OCI-LY7 (cell line): Measurements from ENCODE around the gene AMOTL1. TPM values are rescaled to one million over a fixed set of nuclear protein-coding genes. Genes with fewer than 3 reads are reported as not detected.

Source experiments
- BruUV-seq: library from RNA; stranded (reverse); fragments of 400-500 nt; replicated peaks from 2 replicates; lab custom pipeline; 2021; lab: Mats Ljungman, UMichigan
- CTCF ChIA-PET: fragments of 300-600 bp; sonication (Branson Sonifier 250); formaldehyde crosslinking; loops from one replicate; lab custom pipeline; 2022; ENCODE audit warnings: antibody characterized with exemption; ENCODE audit not compliant: unreplicated experiment; lab: Charles Lee
- POLR2A ChIA-PET: fragments of 300-600 bp; sonication (Branson Sonifier 250); formaldehyde crosslinking; loops from one replicate; lab custom pipeline; 2022; ENCODE audit warnings: antibody characterized with exemption; lab: Charles Lee
- DNase-seq: peaks from one replicate; pipeline ENCODE4 v3.0.0-alpha.2; 2015; ENCODE audit warnings: low spot score
- H2AFZ ChIP-seq: fragments of 200-600 bp; sonication (generic), shearing (Covaris generic); 2 replicates; pipeline ENCODE4 v1.6.1; 2014; ENCODE audit warnings: mild to moderate bottlenecking, antibody characterized with exemption, low read length, moderate library complexity
- H3K27ac ChIP-seq: fragments of 200-600 bp; sonication (generic); 2 replicates; pipeline ENCODE4 v1.5.1; 2014; ENCODE audit warnings: mixed run types, low read depth, mild to moderate bottlenecking, moderate library complexity, low read length, inconsistent platforms; ENCODE audit not compliant: poor library complexity, severe bottlenecking
- H3K36me3 ChIP-seq: fragments of 200-600 bp; sonication (generic); 2 replicates; pipeline ENCODE4 v1.6.1; 2014; ENCODE audit warnings: mild to moderate bottlenecking, antibody characterized with exemption, low read length, moderate library complexity, mixed read lengths; ENCODE audit not compliant: insufficient read depth
- H3K4me1 ChIP-seq: fragments of 200-600 bp; sonication (generic); 2 replicates; pipeline ENCODE4 v1.5.1; 2014; ENCODE audit warnings: mild to moderate bottlenecking, low read length; ENCODE audit not compliant: insufficient read depth, poor library complexity, severe bottlenecking
- H3K4me2 ChIP-seq: fragments of 200-600 bp; sonication (generic); 2 replicates; pipeline ENCODE4 v1.6.1; 2014; ENCODE audit warnings: mild to moderate bottlenecking, low read length
- H3K4me3 ChIP-seq: fragments of 200-600 bp; sonication (generic); 2 replicates; pipeline ENCODE4 v1.5.1; 2014; ENCODE audit warnings: mild to moderate bottlenecking, low read depth, low read length; ENCODE audit not compliant: poor library complexity, severe bottlenecking
- H3K79me2 ChIP-seq: fragments of 200-600 bp; sonication (generic); 2 replicates; pipeline ENCODE4 v1.6.1; 2016; ENCODE audit warnings: low read depth, mild to moderate bottlenecking, low read length, moderate library complexity, mixed read lengths; ENCODE audit not compliant: insufficient read depth
- H3K9me2 ChIP-seq: fragments of 200-600 bp; sonication (generic); 2 replicates; pipeline ENCODE4 v1.6.1; 2016; ENCODE audit warnings: mild to moderate bottlenecking, low read length, mixed read lengths; ENCODE audit not compliant: insufficient read depth
- H3K9me3 ChIP-seq: fragments of 200-600 bp; sonication (generic); 2 replicates; pipeline ENCODE4 v1.6.1; 2014; ENCODE audit warnings: mild to moderate bottlenecking, mixed run types, low read length, mixed read lengths
- H4K20me1 ChIP-seq: fragments of 200-600 bp; sonication (generic); 2 replicates; pipeline ENCODE4 v1.6.1; 2014; ENCODE audit warnings: mild to moderate bottlenecking, antibody characterized with exemption, low read length, moderate library complexity, mixed read lengths; ENCODE audit not compliant: insufficient read depth
- EZH2phosphoT487 ChIP-seq: fragments of 200-600 bp; sonication (generic); IDR thresholded peaks from 2 replicates; pipeline ENCODE4 v1.6.1; 2018; ENCODE audit warnings: low read depth, borderline replicate concordance, mild to moderate bottlenecking, mixed run types, antibody characterized with exemption, low read length, moderate library complexity, mixed read lengths
- intact Hi-C: fragments of 100-400 bp; cut with micrococcal nuclease; formaldehyde crosslinking; loops from one replicate; pipeline ENCODE4 v1.10.0; 2022; ENCODE audit not compliant: unreplicated experiment
- total RNA-seq, 2 experiments: library from RNA; depleted of rRNA in 1 of 2; stranded (reverse); fragments of >200 nt in 1 of 2; shearing (Covaris generic) in 1 of 2; gene quantifications; 2 replicates each; pipeline ENCODE4 v1.2.3, GENCODE V29; 2014 to 2022
- TF ChIP-seq, protein P1 (sequence below): fragments of 200-600 bp; sonication (generic); conservative IDR thresholded peaks from 2 replicates; pipeline ENCODE4 v1.5.1; 2014; ENCODE audit warnings: mild to moderate bottlenecking, antibody characterized with exemption, low read length, moderate library complexity, mixed read lengths

Gene AMOTL1
- total RNA-seq, 2 experiments from 2014 or later, result not detected

DNA sequence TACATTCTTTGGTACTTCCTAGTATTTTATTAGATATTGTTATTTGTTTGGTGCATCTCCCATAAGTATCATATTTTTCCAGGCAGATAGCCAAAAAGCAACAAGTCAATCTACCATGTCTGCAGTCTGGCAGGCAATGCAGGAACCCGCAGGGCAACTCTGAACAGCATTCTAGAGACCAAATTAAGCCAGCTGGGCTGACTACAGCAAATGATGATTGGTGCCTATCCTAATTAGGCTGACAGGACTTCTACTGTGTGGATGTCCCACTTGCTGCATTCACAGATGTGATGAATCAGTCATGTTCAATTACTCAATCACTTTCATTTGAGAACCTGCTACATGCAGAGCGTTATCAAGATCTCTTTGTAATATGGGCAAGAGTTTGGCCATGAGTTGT is 40.3 kb upstream of the AMOTL1 start:
- no TSS peak for BruUV-seq
- Histone ChIP-seq H3K4me3 (no peak overlapping the region), H3K9me2 (no peaks in the 10 kb centered on the region), H3K27ac (no peak overlapping the region), H3K4me2 (no peak overlapping the region), H3K4me1 (no peaks in the 10 kb centered on the region), H4K20me1 (no peaks in the 10 kb centered on the region), H2AFZ (no peak overlapping the region), H3K9me3 (no peaks in the 10 kb centered on the region), H3K36me3 (no peaks in the 10 kb centered on the region), H3K79me2 (no peaks in the 10 kb centered on the region)
- POLR2A ChIA-PET, result no interaction called here
- TF ChIP-seq, protein P1, sequence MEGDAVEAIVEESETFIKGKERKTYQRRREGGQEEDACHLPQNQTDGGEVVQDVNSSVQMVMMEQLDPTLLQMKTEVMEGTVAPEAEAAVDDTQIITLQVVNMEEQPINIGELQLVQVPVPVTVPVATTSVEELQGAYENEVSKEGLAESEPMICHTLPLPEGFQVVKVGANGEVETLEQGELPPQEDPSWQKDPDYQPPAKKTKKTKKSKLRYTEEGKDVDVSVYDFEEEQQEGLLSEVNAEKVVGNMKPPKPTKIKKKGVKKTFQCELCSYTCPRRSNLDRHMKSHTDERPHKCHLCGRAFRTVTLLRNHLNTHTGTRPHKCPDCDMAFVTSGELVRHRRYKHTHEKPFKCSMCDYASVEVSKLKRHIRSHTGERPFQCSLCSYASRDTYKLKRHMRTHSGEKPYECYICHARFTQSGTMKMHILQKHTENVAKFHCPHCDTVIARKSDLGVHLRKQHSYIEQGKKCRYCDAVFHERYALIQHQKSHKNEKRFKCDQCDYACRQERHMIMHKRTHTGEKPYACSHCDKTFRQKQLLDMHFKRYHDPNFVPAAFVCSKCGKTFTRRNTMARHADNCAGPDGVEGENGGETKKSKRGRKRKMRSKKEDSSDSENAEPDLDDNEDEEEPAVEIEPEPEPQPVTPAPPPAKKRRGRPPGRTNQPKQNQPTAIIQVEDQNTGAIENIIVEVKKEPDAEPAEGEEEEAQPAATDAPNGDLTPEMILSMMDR, result no peak
- no peak for TF ChIP-seq EZH2phosphoT487
- intact Hi-C loops, result no loop called here
- no peak for DNase-seq
- CTCF ChIA-PET, result no interaction called here

GRCh38 chr11:94728541-94728940 is 39.6 kb upstream of the AMOTL1 start:
- Histone ChIP-seq H3K79me2 (no peaks in the 10 kb centered on the region), H3K4me2 (no peak overlapping the region), H4K20me1 (no peaks in the 10 kb centered on the region), H3K4me1 (no peaks in the 10 kb centered on the region), H2AFZ (no peak overlapping the region), H3K27ac (no peak overlapping the region), H3K4me3 (no peak overlapping the region), H3K36me3 (no peaks in the 10 kb centered on the region), H3K9me2 (no peaks in the 10 kb centered on the region), H3K9me3 (no peaks in the 10 kb centered on the region)
- TF ChIP-seq, protein P1, result no peak
- no peak for TF ChIP-seq EZH2phosphoT487
- DNase-seq, result no peak
- ChIA-PET POLR2A (interaction anchor here (0.6 to 1.1 kb wide), 2 partner anchors 25 to 250 kb away, joined by 3 to 6 read pairs; no protein-coding TSS in a partner anchor), CTCF (no interaction called here)
- no TSS peak for BruUV-seq
- intact Hi-C loops, result no loop called here

GRCh38 chr11:94728966-94729751 is 39.0 kb upstream of the AMOTL1 start:
- Histone ChIP-seq H4K20me1 (no peaks in the 10 kb centered on the region), H3K9me3 (no peaks in the 10 kb centered on the region), H3K79me2 (no peaks in the 10 kb centered on the region), H3K4me1 (no peaks in the 10 kb centered on the region), H3K27ac (no peak overlapping the region), H3K4me3 (no peak overlapping the region), H3K4me2 (no peak overlapping the region), H3K9me2 (no peaks in the 10 kb centered on the region), H2AFZ (no peak overlapping the region), H3K36me3 (no peaks in the 10 kb centered on the region)
- intact Hi-C loops, result no loop called here
- no peak for DNase-seq
- TF ChIP-seq, protein P1, result no peak
- no peak for TF ChIP-seq EZH2phosphoT487
- no TSS peak for BruUV-seq
- ChIA-PET CTCF (no interaction called here), POLR2A (interaction anchor here (0.6 to 1.1 kb wide), 2 partner anchors 25 to 250 kb away, joined by 3 to 6 read pairs; no protein-coding TSS in a partner anchor)
